Renal cortex interstitium (tissue), 11 donors: ENCODE results near the gene AUTS2. TPM values are rescaled to one million over a fixed set of nuclear protein-coding genes. Genes with fewer than 3 reads are reported as not detected.
"Not testable (repeated sequence)": the region's sequence is repeated elsewhere in the genome, so short reads cannot be mapped to it uniquely, and the experiment has no call there.

Experiments used
- DNase-seq, 11 donors: peaks; one replicate each; pipeline ENCODE4 v3.0.0-alpha.2; 2013; ENCODE audit warnings: low read depth in 9 of 11, low spot score in 4 of 11; ENCODE audit errors: extremely low read depth in 1 of 11
- polyA plus RNA-seq, 3 donors: library from polyadenylated mRNA; unstranded; fragments of 120-200 nt; gene quantifications; one replicate each; pipeline ENCODE4 v1.2.1, GENCODE V29; 2013; ENCODE audit not compliant: insufficient read length in 3 of 3

Gene AUTS2
- polyA plus RNA-seq, 3 donors: 78.0 to 102 (median 90.7) TPM

- no peak for DNase-seq
These were observed 758.6 kb downstream of the AUTS2 start for GRCh38 chr7:70356787-70357328.

- no peak for DNase-seq
These were observed 762.3 kb downstream of the AUTS2 start for GRCh38 chr7:70360557-70360956.

- no peak for DNase-seq
These were observed 763.5 kb downstream of the AUTS2 start for GRCh38 chr7:70361821-70362220.

- DNase-seq: not testable (repeated sequence)
These were observed 766.1 kb downstream of the AUTS2 start for GRCh38 chr7:70364393-70364792.

- no peak for DNase-seq
These were observed 773.4 kb downstream of the AUTS2 start for GRCh38 chr7:70371652-70372051.

- peak in 10 of 11 donors; percentile 49 to 80 (median 58) for DNase-seq
These were observed 774.7 kb downstream of the AUTS2 start for GRCh38 chr7:70372768-70373515.

- DNase-seq: no peak
These were observed 776.7 kb downstream of the AUTS2 start for GRCh38 chr7:70374772-70375533.

GRCh38 chr7:70376561-70377031 is 778.3 kb downstream of the AUTS2 start:
- no peak for DNase-seq

GRCh38 chr7:70377957-70378356 is 779.7 kb downstream of the AUTS2 start:
- no peak for DNase-seq

GRCh38 chr7:70379210-70379609 is 780.9 kb downstream of the AUTS2 start:
- DNase-seq: no peak

GRCh38 chr7:70380421-70381015 is 782.2 kb downstream of the AUTS2 start:
- no peak for DNase-seq

GRCh38 chr7:70383066-70383782 is 784.9 kb downstream of the AUTS2 start:
- DNase-seq: no peak

- DNase-seq: no peak
These were observed 785.7 kb downstream of the AUTS2 start for GRCh38 chr7:70384024-70384423.

- no peak for DNase-seq
These were observed 786.6 kb downstream of the AUTS2 start for GRCh38 chr7:70384891-70385290.

GRCh38 chr7:70387217-70387616 is 788.9 kb downstream of the AUTS2 start:
- DNase-seq: no peak

GRCh38 chr7:70389531-70390151 is 791.4 kb downstream of the AUTS2 start:
- DNase-seq: no peak

- DNase-seq: no peak
These were observed 792.0 kb downstream of the AUTS2 start for GRCh38 chr7:70390251-70390650.

GRCh38 chr7:70392256-70392876 is 794.1 kb downstream of the AUTS2 start:
- no peak for DNase-seq
